HG02759 (cell line): ENCODE measurements around the gene DPP6.

ENCODE experiments used
- ATAC-seq: cut with Tn5 transposase; IDR thresholded peaks from one replicate; pipeline ENCODE4 v1.9.1; 2021; ENCODE audit warnings: mild to moderate bottlenecking, moderate library complexity; ENCODE audit not compliant: unreplicated experiment

The DPP6 gene

GRCh38 chr7:154332811-154333580 is 280.8 kb downstream of the DPP6 start:
- no peak for ATAC-seq

GRCh38 chr7:154336295-154336694 is 284.1 kb downstream of the DPP6 start:
- ATAC-seq = no peak

GRCh38 chr7:154338701-154339506 is 286.7 kb downstream of the DPP6 start:
- ATAC-seq = no peak

- ATAC-seq = no peak
Observed at GRCh38 chr7:154342971-154343633, 290.9 kb downstream of the DPP6 start.

GRCh38 chr7:154343778-154344412 is 291.7 kb downstream of the DPP6 start:
- no peak for ATAC-seq

GRCh38 chr7:154345093-154345492 is 292.9 kb downstream of the DPP6 start:
- ATAC-seq = no peak

GRCh38 chr7:154347700-154348266 is 295.6 kb downstream of the DPP6 start:
- no peak for ATAC-seq

GRCh38 chr7:154350892-154351291 is 298.7 kb downstream of the DPP6 start:
- ATAC-seq = no peak

GRCh38 chr7:154353355-154353767 is 301.2 kb downstream of the DPP6 start:
- no peak for ATAC-seq

- ATAC-seq = no peak
Observed at GRCh38 chr7:154364170-154364569, 312.0 kb downstream of the DPP6 start.

GRCh38 chr7:154371424-154371823 is 319.2 kb downstream of the DPP6 start:
- no peak for ATAC-seq

- no peak for ATAC-seq
Observed at GRCh38 chr7:154372011-154372601, 319.9 kb downstream of the DPP6 start.

GRCh38 chr7:154373956-154374355 is 321.8 kb downstream of the DPP6 start:
- no peak for ATAC-seq

GRCh38 chr7:154375956-154376355 is 323.8 kb downstream of the DPP6 start:
- ATAC-seq = no peak

GRCh38 chr7:154380771-154381170 is 328.6 kb downstream of the DPP6 start:
- ATAC-seq = no peak

- ATAC-seq = no peak
Observed at GRCh38 chr7:154383045-154383444, 330.8 kb downstream of the DPP6 start.

- no peak for ATAC-seq
Observed at GRCh38 chr7:154385214-154385613, 333.0 kb downstream of the DPP6 start.

- ATAC-seq = no peak
Observed at GRCh38 chr7:154387252-154387651, 335.1 kb downstream of the DPP6 start.

- ATAC-seq = no peak
Observed at GRCh38 chr7:154388412-154388811, 336.2 kb downstream of the DPP6 start.

GRCh38 chr7:154388999-154389398 is 336.8 kb downstream of the DPP6 start:
- ATAC-seq = no peak
